Karpas-422 (cell line): ENCODE data around the gene KCNA10. TPM values are rescaled to one million over a fixed set of nuclear protein-coding genes. Genes with fewer than 3 reads are reported as not detected.

Experiments
- DNase-seq: peaks from one replicate; pipeline ENCODE4 v3.0.0-alpha.2; 2015
- H2AFZ ChIP-seq: fragments of 200-600 bp; sonication (generic); 2 replicates; pipeline ENCODE4 v1.6.1; 2014; ENCODE audit warnings: antibody characterized with exemption, low read length, mixed read lengths
- H3K27ac ChIP-seq: fragments of 200-600 bp; sonication (generic); 2 replicates; pipeline ENCODE4 v1.5.1; 2014; ENCODE audit warnings: mild to moderate bottlenecking, low read length, moderate library complexity
- H3K27me3 ChIP-seq: fragments of 200-600 bp; sonication (generic); 2 replicates; pipeline ENCODE4 v1.6.1; 2014; ENCODE audit warnings: low read length, mixed read lengths
- H3K36me3 ChIP-seq: fragments of 200-600 bp; sonication (generic); 2 replicates; pipeline ENCODE4 v1.6.1; 2014; ENCODE audit warnings: low read length, mixed read lengths; ENCODE audit not compliant: insufficient read depth
- H3K4me1 ChIP-seq: fragments of 200-600 bp; sonication (generic); 2 replicates; pipeline ENCODE4 v1.6.1; 2014; ENCODE audit warnings: mild to moderate bottlenecking, low read length, mixed read lengths
- H3K4me2 ChIP-seq: fragments of 200-600 bp; sonication (generic); 2 replicates; pipeline ENCODE4 v1.6.1; 2014; ENCODE audit warnings: low read length, low read depth, mild to moderate bottlenecking; ENCODE audit not compliant: poor library complexity, severe bottlenecking
- H3K4me3 ChIP-seq: fragments of 200-600 bp; sonication (generic); 2 replicates; pipeline ENCODE4 v1.5.1; 2014; ENCODE audit warnings: mild to moderate bottlenecking, antibody characterized with exemption, low read length, mixed read lengths
- H3K79me2 ChIP-seq: fragments of 200-600 bp; sonication (generic); 2 replicates; pipeline ENCODE4 v1.6.1; 2014; ENCODE audit warnings: mild to moderate bottlenecking, low read length, mixed read lengths
- H3K9ac ChIP-seq: fragments of 200-600 bp; sonication (generic); 2 replicates; pipeline ENCODE4 v1.6.0; 2014; ENCODE audit warnings: low read length
- H3K9me2 ChIP-seq: fragments of 200-600 bp; sonication (generic), shearing (Covaris generic); replicated peaks from 2 replicates; pipeline ENCODE4 v1.6.0; 2014; ENCODE audit warnings: mild to moderate bottlenecking, low read length, moderate library complexity; ENCODE audit not compliant: insufficient read depth
- H3K9me3 ChIP-seq: fragments of 300-700, 200-600 bp; sonication (generic); 2 replicates; pipeline ENCODE4 v1.6.1; 2014; ENCODE audit warnings: low read length, mixed read lengths
- H4K20me1 ChIP-seq: fragments of 200-600 bp; sonication (generic); 2 replicates; pipeline ENCODE4 v1.6.1; 2014; ENCODE audit warnings: mild to moderate bottlenecking, antibody characterized with exemption, low read length, low read depth; ENCODE audit not compliant: insufficient read depth
- total RNA-seq: library from RNA; depleted of rRNA; stranded (reverse); fragments of >200 nt; shearing (Covaris generic); gene quantifications from 2 replicates; pipeline ENCODE4 v1.2.3, GENCODE V29; 2014; ENCODE audit warnings: low replicate concordance

Gene KCNA10
- total RNA-seq, 1 experiment from 2014 or later, result not detected

DNA sequence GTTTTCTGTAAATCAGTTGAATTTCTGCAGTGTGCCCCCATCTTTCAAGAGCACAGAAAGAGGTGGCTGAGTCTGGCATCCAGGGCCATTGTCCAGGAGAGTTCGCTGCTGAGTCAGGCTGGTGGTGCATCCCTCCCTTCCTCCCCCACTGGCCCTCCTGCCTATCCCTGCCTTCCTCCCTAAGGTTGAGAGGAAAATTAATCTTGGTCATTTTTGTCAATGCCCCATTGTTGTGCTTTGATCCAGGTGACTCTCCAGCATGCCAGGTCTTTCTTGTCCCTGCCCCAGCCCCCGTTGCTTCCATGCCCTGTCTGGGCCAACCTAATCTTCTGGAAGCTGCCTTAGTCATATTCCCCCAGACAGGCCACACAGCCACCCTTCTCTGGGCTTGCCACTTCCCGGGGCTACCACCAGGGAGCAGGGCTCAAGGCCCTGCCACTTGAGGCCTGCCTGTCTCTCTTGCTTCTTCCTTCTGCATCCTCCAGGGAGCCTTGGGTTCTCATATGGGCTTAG is 41.5 kb downstream of the KCNA10 start:
- no peaks in the 10 kb centered on the region for H3K79me2 ChIP-seq
- H2AFZ ChIP-seq, result no peak overlapping the region
- no peaks in the 10 kb centered on the region for H3K27me3 ChIP-seq
- peak; percentile 50 for DNase-seq
- H3K4me2 ChIP-seq, result no peak overlapping the region
- H3K4me3 ChIP-seq, result no peak overlapping the region
- no peaks in the 10 kb centered on the region for H3K9me3 ChIP-seq
- no peaks in the 10 kb centered on the region for H3K36me3 ChIP-seq
- no peaks in the 10 kb centered on the region for H3K9me2 ChIP-seq
- peaks cover 27% of the 10 kb centered on the region for H3K4me1 ChIP-seq
- no peak overlapping the region for H3K27ac ChIP-seq
- H4K20me1 ChIP-seq, result no peaks in the 10 kb centered on the region
- H3K9ac ChIP-seq, result no peak overlapping the region

DNA sequence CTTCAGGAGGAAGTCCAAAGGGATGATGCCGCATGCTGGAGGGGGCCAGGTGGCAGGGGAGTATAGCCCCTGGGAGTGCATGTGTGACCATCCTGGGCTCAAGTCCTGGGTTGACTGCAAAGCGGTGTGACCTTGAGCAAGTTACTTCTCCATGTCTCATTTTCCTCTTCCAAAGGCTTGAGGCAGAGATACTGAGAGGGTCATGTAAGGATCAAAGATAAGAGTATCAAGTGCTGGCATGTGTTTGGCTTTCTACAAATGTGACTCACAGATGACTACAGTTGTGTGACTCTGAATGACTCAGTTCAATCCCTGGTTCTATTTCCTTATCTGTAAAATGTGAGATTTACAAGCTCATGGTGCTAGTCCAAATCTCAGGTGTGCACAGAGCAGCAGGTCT is 41.9 kb downstream of the KCNA10 start:
- Histone ChIP-seq H3K9me3 (no peaks in the 10 kb centered on the region), H3K9ac (no peak overlapping the region), H3K4me3 (no peak overlapping the region), H3K4me1 (peaks cover 24% of the 10 kb centered on the region), H3K27ac (no peak overlapping the region), H3K27me3 (no peaks in the 10 kb centered on the region), H3K4me2 (no peak overlapping the region), H2AFZ (no peak overlapping the region), H3K36me3 (no peaks in the 10 kb centered on the region), H3K9me2 (no peaks in the 10 kb centered on the region), H3K79me2 (no peaks in the 10 kb centered on the region), H4K20me1 (no peaks in the 10 kb centered on the region)
- no peak for DNase-seq

DNA sequence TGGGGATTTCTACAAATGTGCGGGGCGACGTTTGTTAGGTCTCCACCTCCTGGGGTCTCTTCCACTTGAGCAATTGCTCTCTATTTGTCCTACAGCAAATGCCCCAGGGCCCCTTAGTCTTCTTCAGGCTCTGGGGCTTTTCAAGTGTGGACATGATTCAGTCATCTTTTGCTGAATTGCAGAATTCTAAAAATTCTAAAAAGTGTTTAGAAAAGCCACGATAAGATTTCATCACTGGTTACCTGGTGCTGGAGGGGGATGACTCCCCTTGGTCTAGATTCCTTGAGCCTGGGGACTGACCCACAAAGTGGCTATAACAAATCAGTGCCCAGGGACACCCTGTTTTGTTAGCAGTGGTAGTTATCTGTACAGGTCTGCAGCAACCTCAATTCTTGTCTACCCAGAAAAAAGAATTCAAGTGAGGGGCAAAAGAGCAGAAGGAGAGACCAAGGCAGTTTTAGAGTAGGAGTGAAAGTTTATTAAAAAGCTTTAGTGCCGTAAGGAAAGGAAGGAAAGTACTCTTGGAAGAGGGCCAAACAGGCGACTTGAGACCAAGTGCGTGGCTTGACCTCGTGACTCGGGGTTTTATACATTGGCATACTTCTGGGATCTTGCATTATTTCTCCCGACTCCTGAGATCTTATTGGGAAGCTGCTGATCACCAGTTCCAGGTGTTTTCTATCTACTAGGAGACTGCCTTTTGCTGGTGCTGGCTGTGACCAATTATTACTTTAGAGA is 42.8 kb downstream of the KCNA10 start:
- Histone ChIP-seq H3K9ac (no peak overlapping the region), H3K4me1 (peaks cover 16% of the 10 kb centered on the region), H3K27ac (no peak overlapping the region), H3K79me2 (no peaks in the 10 kb centered on the region), H3K36me3 (no peaks in the 10 kb centered on the region), H3K27me3 (no peaks in the 10 kb centered on the region), H3K4me2 (no peak overlapping the region), H4K20me1 (no peaks in the 10 kb centered on the region), H2AFZ (no peak overlapping the region), H3K9me3 (no peaks in the 10 kb centered on the region), H3K9me2 (no peaks in the 10 kb centered on the region), H3K4me3 (no peak overlapping the region)
- DNase-seq, result no peak

DNA sequence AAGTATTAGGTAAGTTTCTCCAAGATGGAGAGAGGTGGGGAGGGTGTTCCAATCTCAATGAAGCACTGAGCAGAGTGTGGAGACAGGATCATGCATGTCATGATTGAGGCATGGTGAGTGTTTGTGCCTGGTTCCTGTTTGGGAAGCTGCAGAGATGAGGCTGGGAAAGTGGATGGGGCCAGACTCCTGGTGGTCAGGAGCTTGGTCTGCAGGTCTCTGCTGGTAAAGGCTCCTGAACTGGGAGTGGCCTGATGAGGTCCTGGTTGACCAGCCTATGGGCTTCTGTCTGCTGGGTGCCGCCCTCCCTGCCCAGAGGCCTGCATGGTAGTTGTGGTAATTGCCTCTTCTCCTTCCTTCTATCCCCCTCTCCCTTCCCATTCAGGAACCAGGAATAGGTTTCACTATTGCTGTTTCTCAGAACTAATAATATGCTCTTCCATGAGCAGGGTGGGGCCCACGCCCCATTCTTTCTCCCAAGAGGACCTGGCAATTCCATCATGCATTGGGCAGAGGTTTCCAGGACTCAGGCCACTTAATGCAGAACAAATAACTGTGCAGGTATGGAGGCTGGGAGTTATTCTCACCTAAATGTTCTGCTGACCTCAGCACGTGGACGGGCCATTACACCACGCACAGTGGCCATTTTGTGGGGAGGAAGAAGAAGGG is 43.5 kb downstream of the KCNA10 start:
- H3K27ac ChIP-seq, result no peak overlapping the region
- H3K4me2 ChIP-seq, result no peak overlapping the region
- no peaks in the 10 kb centered on the region for H3K9me3 ChIP-seq
- H4K20me1 ChIP-seq, result no peaks in the 10 kb centered on the region
- H3K9me2 ChIP-seq, result no peaks in the 10 kb centered on the region
- H3K36me3 ChIP-seq, result no peaks in the 10 kb centered on the region
- no peaks in the 10 kb centered on the region for H3K27me3 ChIP-seq
- H2AFZ ChIP-seq, result no peak overlapping the region
- no peak overlapping the region for H3K9ac ChIP-seq
- H3K4me3 ChIP-seq, result no peak overlapping the region
- H3K4me1 ChIP-seq, result peaks cover 8% of the 10 kb centered on the region
- no peaks in the 10 kb centered on the region for H3K79me2 ChIP-seq
- DNase-seq, result no peak

DNA sequence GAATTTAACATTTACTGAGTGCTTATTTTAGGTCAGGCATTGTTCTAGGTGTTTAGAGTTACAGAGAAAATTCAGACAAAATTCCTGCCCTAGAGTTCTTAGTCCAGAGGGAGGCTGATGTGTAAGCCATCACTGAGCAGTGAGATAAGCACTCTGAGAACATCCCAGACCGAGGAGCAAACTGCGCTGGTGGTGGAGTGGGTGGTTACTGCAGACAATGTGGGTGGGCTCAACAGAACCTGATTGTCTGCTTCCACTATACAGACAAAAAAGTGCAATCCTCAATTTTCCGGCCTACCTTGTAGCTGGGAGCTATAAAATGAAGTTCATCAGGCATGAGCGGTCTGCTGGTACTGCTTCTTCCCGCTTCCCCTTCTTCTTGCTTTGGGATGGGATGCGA is 44.5 kb downstream of the KCNA10 start:
- Histone ChIP-seq H3K9me3 (no peaks in the 10 kb centered on the region), H3K36me3 (no peaks in the 10 kb centered on the region), H3K27me3 (no peaks in the 10 kb centered on the region)

DNA sequence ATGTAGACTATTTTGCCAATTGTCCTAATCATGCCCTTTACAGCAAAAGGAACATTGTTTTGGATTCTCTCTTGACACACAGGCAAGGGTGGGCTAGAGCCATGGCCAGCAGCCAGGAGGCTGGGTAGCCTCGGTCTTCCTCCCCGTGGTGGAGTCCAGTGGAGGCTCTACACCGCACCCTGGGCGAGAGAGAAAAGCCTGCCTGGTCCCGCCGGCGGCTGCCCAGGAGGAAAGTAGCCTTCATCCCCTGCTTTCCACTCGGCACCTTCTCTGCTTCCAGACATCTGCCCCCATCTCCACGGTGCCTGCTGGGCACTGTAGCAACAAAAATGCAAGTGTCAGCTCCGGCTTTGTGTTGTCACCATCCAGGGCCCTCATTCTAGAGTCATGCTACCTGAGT is 46.4 kb downstream of the KCNA10 start:
- Histone ChIP-seq H3K9me3 (no peaks in the 10 kb centered on the region), H3K4me2 (no peak overlapping the region), H3K9me2 (no peaks in the 10 kb centered on the region), H4K20me1 (no peaks in the 10 kb centered on the region), H3K79me2 (no peaks in the 10 kb centered on the region), H3K4me3 (no peak overlapping the region), H3K27ac (no peak overlapping the region), H2AFZ (no peak overlapping the region), H3K9ac (no peak overlapping the region), H3K36me3 (no peaks in the 10 kb centered on the region), H3K27me3 (no peaks in the 10 kb centered on the region), H3K4me1 (no peaks in the 10 kb centered on the region)
- no peak for DNase-seq

More for the DNA sequence above, 44.5 kb downstream of the KCNA10 start:
- Histone ChIP-seq H3K79me2 (no peaks in the 10 kb centered on the region), H3K4me3 (no peak overlapping the region), H3K9ac (no peak overlapping the region), H4K20me1 (no peaks in the 10 kb centered on the region), H2AFZ (no peak overlapping the region), H3K9me2 (no peaks in the 10 kb centered on the region), H3K4me2 (no peak overlapping the region), H3K27ac (no peak overlapping the region), H3K4me1 (no peaks in the 10 kb centered on the region)
- no peak for DNase-seq

DNA sequence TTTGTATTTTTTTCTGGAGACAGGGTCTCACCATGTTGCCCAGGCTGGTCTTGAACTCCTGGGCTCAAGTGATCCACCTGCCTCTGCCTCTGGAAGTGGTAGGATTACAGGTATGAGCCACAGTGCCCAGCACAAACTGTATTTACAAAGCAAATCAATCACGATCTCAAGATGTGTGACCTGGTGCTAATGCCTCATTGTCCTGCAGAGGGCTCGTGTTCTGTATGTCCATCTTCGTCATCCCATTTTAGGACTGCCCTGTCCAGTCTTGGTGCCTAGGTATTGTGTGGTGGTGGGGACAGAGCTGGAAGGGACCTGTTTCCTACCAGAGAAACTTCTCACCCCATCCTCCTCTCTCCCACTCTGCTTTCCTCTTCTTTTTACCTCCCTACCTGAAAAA is 47.8 kb downstream of the KCNA10 start:
- no peak overlapping the region for H3K9ac ChIP-seq
- no peak overlapping the region for H3K4me3 ChIP-seq
- H3K27ac ChIP-seq, result no peak overlapping the region
- H3K27me3 ChIP-seq, result no peaks in the 10 kb centered on the region
- no peaks in the 10 kb centered on the region for H3K9me3 ChIP-seq
- no peak overlapping the region for H2AFZ ChIP-seq
- no peaks in the 10 kb centered on the region for H3K36me3 ChIP-seq
- no peaks in the 10 kb centered on the region for H3K9me2 ChIP-seq
- no peaks in the 10 kb centered on the region for H3K79me2 ChIP-seq
- no peak overlapping the region for H3K4me2 ChIP-seq
- peaks cover 2% of the 10 kb centered on the region; the same call in 1 of the 2 replicates for H3K4me1 ChIP-seq
- no peaks in the 10 kb centered on the region for H4K20me1 ChIP-seq
- DNase-seq, result peak; percentile 46
